ENCODE measurements around the gene FLNA. TPM values are rescaled to one million over a fixed set of nuclear protein-coding genes. Genes with fewer than 3 reads are reported as not detected.

FLNA gene
- polyA plus RNA-seq, 1 donor from 2014 or later: 84.9 TPM

DNA sequence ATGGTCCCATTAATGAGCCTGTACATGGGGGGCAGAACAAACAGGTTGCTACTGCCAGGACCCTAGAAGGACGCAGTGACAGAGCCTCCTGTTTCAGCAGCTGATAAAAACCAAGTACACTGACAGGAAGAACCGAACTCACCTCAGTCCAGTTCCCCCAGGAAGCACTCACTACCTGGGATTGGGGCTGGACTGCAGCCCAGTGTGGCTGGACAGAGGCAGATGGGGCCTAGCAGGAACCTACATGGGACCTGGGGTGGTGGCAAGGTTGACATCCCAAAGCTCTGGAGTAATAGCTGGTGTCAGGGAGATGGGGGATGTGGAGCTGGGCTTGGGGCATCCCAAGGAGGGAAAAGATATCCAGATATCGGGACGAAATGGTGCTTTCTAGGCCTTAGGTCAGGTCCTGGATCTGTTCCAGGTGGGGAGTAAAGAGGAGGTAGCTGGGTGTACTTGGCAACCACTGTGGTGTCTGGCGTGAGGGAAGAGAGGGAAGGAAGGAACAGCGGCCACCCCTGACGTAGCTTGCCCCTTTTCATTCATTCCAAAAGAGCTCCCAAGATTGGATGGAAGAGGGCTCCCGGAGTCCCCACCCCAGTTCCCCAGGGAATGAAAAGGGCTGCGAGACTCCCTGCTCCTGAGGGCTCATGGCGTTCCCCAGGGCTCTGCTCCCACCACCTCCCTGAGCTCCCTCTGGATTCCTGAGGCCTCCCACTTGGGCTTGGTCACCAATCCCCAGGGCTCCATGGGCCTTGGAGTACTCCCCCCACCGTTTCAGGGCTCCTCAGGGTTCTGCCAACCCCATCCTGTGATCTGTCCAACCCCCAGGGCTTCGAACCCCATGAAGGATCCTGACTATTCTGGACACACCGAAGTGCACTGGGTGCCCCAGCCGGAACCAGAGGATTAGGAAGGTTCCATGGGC is 9.2 kb upstream of the FLNA start:
- no peaks in the 10 kb centered on the region for H3F3A ChIP-seq (ENCODE audit: insufficient read depth, low read length, poor library complexity, severe bottlenecking)
- no peak overlapping the region for H2AFZ ChIP-seq (ENCODE audit: low read depth, low read length)
- H3K79me2 ChIP-seq (replicated peaks; ENCODE audit: insufficient read depth, low read length): peaks cover 9% of the 10 kb centered on the region
- H3K27ac ChIP-seq (ENCODE audit: low read length): no peak overlapping the region
- no peaks in the 10 kb centered on the region for H4K20me1 ChIP-seq (ENCODE audit: insufficient read depth)
- H3K9ac ChIP-seq (ENCODE audit: low read length): no peak overlapping the region
- H3K9me2 ChIP-seq (ENCODE audit: insufficient read depth, low read length): no peaks in the 10 kb centered on the region
- no peaks in the 10 kb centered on the region for H3K36me3 ChIP-seq (ENCODE audit: insufficient read depth, low read length)
- no peak for TF ChIP-seq RAD21 (conservative IDR thresholded peaks at IDR 0.05)
- no peak for TF ChIP-seq SMC3 (conservative IDR thresholded peaks at IDR 0.05; ENCODE audit: poor library complexity)
- no peak for TF ChIP-seq MXI1 (conservative IDR thresholded peaks at IDR 0.05; ENCODE audit: poor library complexity, severe bottlenecking)
- TF ChIP-seq, protein P1, sequence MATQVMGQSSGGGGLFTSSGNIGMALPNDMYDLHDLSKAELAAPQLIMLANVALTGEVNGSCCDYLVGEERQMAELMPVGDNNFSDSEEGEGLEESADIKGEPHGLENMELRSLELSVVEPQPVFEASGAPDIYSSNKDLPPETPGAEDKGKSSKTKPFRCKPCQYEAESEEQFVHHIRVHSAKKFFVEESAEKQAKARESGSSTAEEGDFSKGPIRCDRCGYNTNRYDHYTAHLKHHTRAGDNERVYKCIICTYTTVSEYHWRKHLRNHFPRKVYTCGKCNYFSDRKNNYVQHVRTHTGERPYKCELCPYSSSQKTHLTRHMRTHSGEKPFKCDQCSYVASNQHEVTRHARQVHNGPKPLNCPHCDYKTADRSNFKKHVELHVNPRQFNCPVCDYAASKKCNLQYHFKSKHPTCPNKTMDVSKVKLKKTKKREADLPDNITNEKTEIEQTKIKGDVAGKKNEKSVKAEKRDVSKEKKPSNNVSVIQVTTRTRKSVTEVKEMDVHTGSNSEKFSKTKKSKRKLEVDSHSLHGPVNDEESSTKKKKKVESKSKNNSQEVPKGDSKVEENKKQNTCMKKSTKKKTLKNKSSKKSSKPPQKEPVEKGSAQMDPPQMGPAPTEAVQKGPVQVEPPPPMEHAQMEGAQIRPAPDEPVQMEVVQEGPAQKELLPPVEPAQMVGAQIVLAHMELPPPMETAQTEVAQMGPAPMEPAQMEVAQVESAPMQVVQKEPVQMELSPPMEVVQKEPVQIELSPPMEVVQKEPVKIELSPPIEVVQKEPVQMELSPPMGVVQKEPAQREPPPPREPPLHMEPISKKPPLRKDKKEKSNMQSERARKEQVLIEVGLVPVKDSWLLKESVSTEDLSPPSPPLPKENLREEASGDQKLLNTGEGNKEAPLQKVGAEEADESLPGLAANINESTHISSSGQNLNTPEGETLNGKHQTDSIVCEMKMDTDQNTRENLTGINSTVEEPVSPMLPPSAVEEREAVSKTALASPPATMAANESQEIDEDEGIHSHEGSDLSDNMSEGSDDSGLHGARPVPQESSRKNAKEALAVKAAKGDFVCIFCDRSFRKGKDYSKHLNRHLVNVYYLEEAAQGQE (IDR thresholded peaks at IDR 0.05; ENCODE audit: borderline replicate concordance): no peak
- no peak for TF ChIP-seq EZH2 (IDR thresholded peaks at IDR 0.05; ENCODE audit: borderline replicate concordance, insufficient read depth, low read length, poor library complexity, severe bottlenecking)
- TF ChIP-seq, protein P2, sequence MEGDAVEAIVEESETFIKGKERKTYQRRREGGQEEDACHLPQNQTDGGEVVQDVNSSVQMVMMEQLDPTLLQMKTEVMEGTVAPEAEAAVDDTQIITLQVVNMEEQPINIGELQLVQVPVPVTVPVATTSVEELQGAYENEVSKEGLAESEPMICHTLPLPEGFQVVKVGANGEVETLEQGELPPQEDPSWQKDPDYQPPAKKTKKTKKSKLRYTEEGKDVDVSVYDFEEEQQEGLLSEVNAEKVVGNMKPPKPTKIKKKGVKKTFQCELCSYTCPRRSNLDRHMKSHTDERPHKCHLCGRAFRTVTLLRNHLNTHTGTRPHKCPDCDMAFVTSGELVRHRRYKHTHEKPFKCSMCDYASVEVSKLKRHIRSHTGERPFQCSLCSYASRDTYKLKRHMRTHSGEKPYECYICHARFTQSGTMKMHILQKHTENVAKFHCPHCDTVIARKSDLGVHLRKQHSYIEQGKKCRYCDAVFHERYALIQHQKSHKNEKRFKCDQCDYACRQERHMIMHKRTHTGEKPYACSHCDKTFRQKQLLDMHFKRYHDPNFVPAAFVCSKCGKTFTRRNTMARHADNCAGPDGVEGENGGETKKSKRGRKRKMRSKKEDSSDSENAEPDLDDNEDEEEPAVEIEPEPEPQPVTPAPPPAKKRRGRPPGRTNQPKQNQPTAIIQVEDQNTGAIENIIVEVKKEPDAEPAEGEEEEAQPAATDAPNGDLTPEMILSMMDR (IDR thresholded peaks at IDR 0.05; ENCODE audit: poor library complexity, severe bottlenecking): no peak
- no peak overlapping the region for H3K4me2 ChIP-seq (ENCODE audit: low read length)
- H3K9me3 ChIP-seq (ENCODE audit: low read length): no peaks in the 10 kb centered on the region
- H3K27me3 ChIP-seq (ENCODE audit: insufficient read depth, low read depth, low read length): no peaks in the 10 kb centered on the region
- no peak overlapping the region for H3K4me3 ChIP-seq (ENCODE audit: low read length)

DNA sequence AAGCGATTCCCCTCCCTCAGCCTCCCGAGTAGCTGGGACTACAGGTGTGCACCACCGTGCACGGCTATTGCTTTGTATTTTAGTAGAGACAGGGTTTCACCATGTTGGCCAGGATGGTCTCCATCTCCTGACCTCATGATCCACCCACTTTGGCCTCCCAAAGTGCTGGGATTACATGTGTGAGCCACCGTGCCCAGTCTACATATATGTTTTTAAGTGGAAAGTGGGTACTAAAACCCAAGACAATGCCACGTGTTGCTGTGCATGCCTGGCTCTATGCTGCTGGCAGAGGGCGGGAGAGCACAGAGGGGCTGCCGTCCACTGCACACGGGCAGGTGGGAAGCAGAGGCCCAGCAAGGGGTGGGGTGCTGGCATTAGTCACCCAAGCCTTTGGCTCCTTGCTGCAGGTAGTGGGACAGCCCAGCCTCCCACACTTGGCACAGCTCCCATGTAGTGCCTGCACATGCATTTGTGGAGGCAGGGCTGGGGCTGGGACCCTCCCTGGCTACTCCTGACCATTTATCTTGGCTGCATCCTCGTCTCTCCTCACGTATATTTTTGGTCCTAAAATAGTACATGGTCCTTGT is 8.1 kb upstream of the FLNA start:
- Histone ChIP-seq H3F3A (ENCODE audit: insufficient read depth, low read length, poor library complexity, severe bottlenecking) (no peaks in the 10 kb centered on the region), H3K9me3 (ENCODE audit: low read length) (no peaks in the 10 kb centered on the region), H3K9me2 (ENCODE audit: insufficient read depth, low read length) (no peaks in the 10 kb centered on the region), H3K9ac (ENCODE audit: low read length) (no peak overlapping the region), H2AFZ (ENCODE audit: low read depth, low read length) (no peak overlapping the region), H3K27me3 (ENCODE audit: insufficient read depth, low read depth, low read length) (no peaks in the 10 kb centered on the region), H3K4me3 (ENCODE audit: low read length) (no peak overlapping the region), H3K36me3 (ENCODE audit: insufficient read depth, low read length) (no peaks in the 10 kb centered on the region), H3K79me2 (replicated peaks; ENCODE audit: insufficient read depth, low read length) (peaks cover 9% of the 10 kb centered on the region), H4K20me1 (ENCODE audit: insufficient read depth) (no peaks in the 10 kb centered on the region), H3K4me2 (ENCODE audit: low read length) (no peak overlapping the region), H3K27ac (ENCODE audit: low read length) (no peak overlapping the region)
- TF ChIP-seq TAF1 (IDR thresholded peaks at IDR 0.05; ENCODE audit: low read depth) (no peak), POLR2AphosphoS5 (IDR thresholded peaks at IDR 0.05) (no peak), EP300 (conservative IDR thresholded peaks at IDR 0.05; ENCODE audit: poor library complexity, severe bottlenecking) (no peak), MXI1 (conservative IDR thresholded peaks at IDR 0.05; ENCODE audit: poor library complexity, severe bottlenecking) (no peak), RAD21 (conservative IDR thresholded peaks at IDR 0.05) (no peak), SMC3 (conservative IDR thresholded peaks at IDR 0.05; ENCODE audit: poor library complexity) (no peak)
- TF ChIP-seq, protein P1 (IDR thresholded peaks at IDR 0.05; ENCODE audit: borderline replicate concordance): no peak
- TF ChIP-seq, protein P2 (IDR thresholded peaks at IDR 0.05; ENCODE audit: poor library complexity, severe bottlenecking): no peak

Measured in neural cell (in vitro differentiated cells).